Liver (tissue), 3 donors: Measurements from ENCODE around the gene EPHA6.

ENCODE experiments used
- FOXA2 ChIP-seq: IDR thresholded peaks from 2 replicates; pipeline ENCODE4 v1.6.1; 2016; ENCODE audit warnings: antibody characterized with exemption
- GABPA ChIP-seq, 2 donors: IDR thresholded peaks in 1 of 2; conservative IDR thresholded peaks in 1 of 2; 2 replicates each; pipeline ENCODE4 v1.6.1; 2016; ENCODE audit warnings: antibody characterized with exemption in 2 of 2, mild to moderate bottlenecking in 1 of 2, moderate library complexity in 1 of 2
- HNF4A ChIP-seq, 2 donors: conservative IDR thresholded peaks; 2 replicates each; pipeline ENCODE4 v1.6.1; 2016; ENCODE audit warnings: antibody characterized with exemption in 2 of 2, mild to moderate bottlenecking in 2 of 2
- NR2F2 ChIP-seq: IDR thresholded peaks from 2 replicates; pipeline ENCODE4 v1.6.1; 2016; ENCODE audit warnings: antibody characterized with exemption
- RAD21 ChIP-seq, 2 donors: IDR thresholded peaks; 2 replicates each; pipeline ENCODE4 v1.6.1; 2016; ENCODE audit warnings: antibody characterized with exemption in 2 of 2, mild to moderate bottlenecking in 2 of 2
- REST ChIP-seq: IDR thresholded peaks from 2 replicates; pipeline ENCODE4 v1.6.1; 2016; ENCODE audit warnings: antibody characterized with exemption, mild to moderate bottlenecking
- SP1 ChIP-seq: IDR thresholded peaks from 2 replicates; pipeline ENCODE4 v1.6.1; 2018; ENCODE audit warnings: antibody characterized with exemption, mild to moderate bottlenecking
- TAF1 ChIP-seq: conservative IDR thresholded peaks from 2 replicates; pipeline ENCODE4 v1.6.1; 2016; ENCODE audit warnings: antibody characterized with exemption, mild to moderate bottlenecking
- YY1 ChIP-seq: IDR thresholded peaks from 2 replicates; pipeline ENCODE4 v1.6.1; 2016; ENCODE audit warnings: antibody characterized with exemption, mild to moderate bottlenecking
- TF ChIP-seq, protein P1 (sequence below): fragments of 150-350 bp; IDR thresholded peaks from 2 replicates; pipeline ENCODE4 v1.5.1; 2017; ENCODE audit warnings: improper control_type of control experiment, low read depth, low read length; ENCODE audit not compliant: missing input control
- TF ChIP-seq, protein P2 (sequence below): IDR thresholded peaks from 2 replicates; pipeline ENCODE4 v1.6.1; 2016; ENCODE audit warnings: antibody characterized with exemption
- TF ChIP-seq, protein P3 (sequence below): IDR thresholded peaks from 2 replicates; pipeline ENCODE4 v1.6.1; 2016; ENCODE audit warnings: antibody characterized with exemption
- donor health status: healthy.
- donor health status: healthy.

DNA sequence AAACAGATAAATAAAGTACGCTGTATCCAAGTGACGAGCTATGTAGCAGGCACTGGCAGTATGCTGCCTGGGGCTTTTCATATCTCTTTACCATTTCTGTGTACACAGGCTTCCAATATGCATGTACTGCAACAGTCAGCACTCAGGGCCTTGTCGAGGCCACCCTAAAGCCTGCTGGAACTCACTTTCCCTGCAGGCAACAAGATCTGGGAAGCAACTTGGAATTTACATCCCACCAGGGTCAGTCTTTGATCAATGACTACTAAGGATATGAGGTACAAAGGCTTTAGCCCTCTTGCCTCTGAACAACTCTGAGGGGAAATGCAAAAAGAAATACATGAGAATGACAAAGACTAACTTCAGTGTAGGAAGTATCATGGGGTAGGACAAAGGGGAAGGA, 848.4 kb downstream of the EPHA6 start:
- TF ChIP-seq, protein P1, sequence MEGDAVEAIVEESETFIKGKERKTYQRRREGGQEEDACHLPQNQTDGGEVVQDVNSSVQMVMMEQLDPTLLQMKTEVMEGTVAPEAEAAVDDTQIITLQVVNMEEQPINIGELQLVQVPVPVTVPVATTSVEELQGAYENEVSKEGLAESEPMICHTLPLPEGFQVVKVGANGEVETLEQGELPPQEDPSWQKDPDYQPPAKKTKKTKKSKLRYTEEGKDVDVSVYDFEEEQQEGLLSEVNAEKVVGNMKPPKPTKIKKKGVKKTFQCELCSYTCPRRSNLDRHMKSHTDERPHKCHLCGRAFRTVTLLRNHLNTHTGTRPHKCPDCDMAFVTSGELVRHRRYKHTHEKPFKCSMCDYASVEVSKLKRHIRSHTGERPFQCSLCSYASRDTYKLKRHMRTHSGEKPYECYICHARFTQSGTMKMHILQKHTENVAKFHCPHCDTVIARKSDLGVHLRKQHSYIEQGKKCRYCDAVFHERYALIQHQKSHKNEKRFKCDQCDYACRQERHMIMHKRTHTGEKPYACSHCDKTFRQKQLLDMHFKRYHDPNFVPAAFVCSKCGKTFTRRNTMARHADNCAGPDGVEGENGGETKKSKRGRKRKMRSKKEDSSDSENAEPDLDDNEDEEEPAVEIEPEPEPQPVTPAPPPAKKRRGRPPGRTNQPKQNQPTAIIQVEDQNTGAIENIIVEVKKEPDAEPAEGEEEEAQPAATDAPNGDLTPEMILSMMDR, result no peak
- TF ChIP-seq RAD21 (IDR thresholded peaks at IDR 0.05) (no peak), FOXA2 (no peak), TAF1 (no peak), NR2F2 (no peak), GABPA (IDR thresholded peaks at IDR 0.05 in 1 of 2, conservative IDR thresholded peaks at IDR 0.05 in 1 of 2) (no peak), REST (no peak), SP1 (no peak), YY1 (no peak), HNF4A (conservative IDR thresholded peaks at IDR 0.05) (no peak)
- TF ChIP-seq, protein P2, sequence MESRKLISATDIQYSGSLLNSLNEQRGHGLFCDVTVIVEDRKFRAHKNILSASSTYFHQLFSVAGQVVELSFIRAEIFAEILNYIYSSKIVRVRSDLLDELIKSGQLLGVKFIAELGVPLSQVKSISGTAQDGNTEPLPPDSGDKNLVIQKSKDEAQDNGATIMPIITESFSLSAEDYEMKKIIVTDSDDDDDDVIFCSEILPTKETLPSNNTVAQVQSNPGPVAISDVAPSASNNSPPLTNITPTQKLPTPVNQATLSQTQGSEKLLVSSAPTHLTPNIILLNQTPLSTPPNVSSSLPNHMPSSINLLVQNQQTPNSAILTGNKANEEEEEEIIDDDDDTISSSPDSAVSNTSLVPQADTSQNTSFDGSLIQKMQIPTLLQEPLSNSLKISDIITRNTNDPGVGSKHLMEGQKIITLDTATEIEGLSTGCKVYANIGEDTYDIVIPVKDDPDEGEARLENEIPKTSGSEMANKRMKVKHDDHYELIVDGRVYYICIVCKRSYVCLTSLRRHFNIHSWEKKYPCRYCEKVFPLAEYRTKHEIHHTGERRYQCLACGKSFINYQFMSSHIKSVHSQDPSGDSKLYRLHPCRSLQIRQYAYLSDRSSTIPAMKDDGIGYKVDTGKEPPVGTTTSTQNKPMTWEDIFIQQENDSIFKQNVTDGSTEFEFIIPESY, result no peak
- TF ChIP-seq, protein P3, sequence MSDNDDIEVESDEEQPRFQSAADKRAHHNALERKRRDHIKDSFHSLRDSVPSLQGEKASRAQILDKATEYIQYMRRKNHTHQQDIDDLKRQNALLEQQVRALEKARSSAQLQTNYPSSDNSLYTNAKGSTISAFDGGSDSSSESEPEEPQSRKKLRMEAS, result no peak
